Stimulated activated CD4-positive, alpha-beta T cell treated with anti-CD3 and anti-CD28 coated beads, Interleukin-1b, Interleukin-23, amount 100 ng/mL, for 1 hour (primary cell): ENCODE results near the gene ERN1.

ENCODE experiments used
- DNase-seq, 2 donors: peaks; one replicate each; pipeline ENCODE4 v3.0.0-alpha.2; 2020; ENCODE audit warnings: low read depth in 2 of 2

The ERN1 gene

GRCh38 chr17:64084086-64084939 is 45.6 kb downstream of the ERN1 start:
- DNase-seq = no peak

- no peak for DNase-seq
These were observed 46.3 kb downstream of the ERN1 start for GRCh38 chr17:64083563-64084085.

GRCh38 chr17:64083093-64083492 is 46.9 kb downstream of the ERN1 start:
- DNase-seq = no peak

GRCh38 chr17:64081802-64082799 is 47.8 kb downstream of the ERN1 start:
- no peak for DNase-seq

- no peak for DNase-seq
These were observed 49.7 kb downstream of the ERN1 start for GRCh38 chr17:64080174-64080618.

- no peak for DNase-seq
These were observed 52.6 kb downstream of the ERN1 start for GRCh38 chr17:64077379-64077778.

GRCh38 chr17:64075913-64076312 is 54.0 kb downstream of the ERN1 start:
- no peak for DNase-seq

GRCh38 chr17:64074704-64075426 is 55.1 kb downstream of the ERN1 start:
- DNase-seq = no peak

- DNase-seq = no peak
These were observed 55.9 kb downstream of the ERN1 start for GRCh38 chr17:64073771-64074703.

- no peak for DNase-seq
These were observed 58.8 kb downstream of the ERN1 start for GRCh38 chr17:64071111-64071510.

- no peak for DNase-seq
These were observed 59.7 kb downstream of the ERN1 start for GRCh38 chr17:64070213-64070612.

- DNase-seq = no peak
These were observed 60.8 kb downstream of the ERN1 start for GRCh38 chr17:64069143-64069542.

- DNase-seq = no peak
These were observed 62.3 kb downstream of the ERN1 start for GRCh38 chr17:64067657-64068056.

- no peak for DNase-seq
These were observed 63.2 kb downstream of the ERN1 start for GRCh38 chr17:64066716-64067115.

- DNase-seq = no peak
These were observed 64.8 kb downstream of the ERN1 start for GRCh38 chr17:64065161-64065560.

- DNase-seq = no peak
These were observed 65.6 kb downstream of the ERN1 start for GRCh38 chr17:64064331-64064730.

- DNase-seq = peak in 1 of 2 donors; percentile 25
These were observed 66.1 kb downstream of the ERN1 start for GRCh38 chr17:64063766-64064224.

- DNase-seq = no peak
These were observed 66.9 kb downstream of the ERN1 start for GRCh38 chr17:64063088-64063487.

- no peak for DNase-seq
These were observed 68.6 kb downstream of the ERN1 start for GRCh38 chr17:64061178-64061898.

- DNase-seq = no peak
These were observed 69.6 kb downstream of the ERN1 start for GRCh38 chr17:64060331-64060730.
